ENCODE data around the gene C18orf63.

- TF ChIP-seq CTCF (conservative IDR thresholded peaks at IDR 0.05; ENCODE audit: low read depth, low read length) (no peak), EZH2 (IDR thresholded peaks at IDR 0.05; ENCODE audit: borderline replicate concordance, low read depth, low read length, poor library complexity, severe bottlenecking) (no peak)
These were observed 53.5 kb downstream of the C18orf63 start for GRCh38 chr18:74368901-74369705.
